ENCODE measurements around the gene MTOR.
"Not testable (repeated sequence)": the region's sequence is repeated elsewhere in the genome, so short reads cannot be mapped to it uniquely, and the experiment has no call there.

DNA sequence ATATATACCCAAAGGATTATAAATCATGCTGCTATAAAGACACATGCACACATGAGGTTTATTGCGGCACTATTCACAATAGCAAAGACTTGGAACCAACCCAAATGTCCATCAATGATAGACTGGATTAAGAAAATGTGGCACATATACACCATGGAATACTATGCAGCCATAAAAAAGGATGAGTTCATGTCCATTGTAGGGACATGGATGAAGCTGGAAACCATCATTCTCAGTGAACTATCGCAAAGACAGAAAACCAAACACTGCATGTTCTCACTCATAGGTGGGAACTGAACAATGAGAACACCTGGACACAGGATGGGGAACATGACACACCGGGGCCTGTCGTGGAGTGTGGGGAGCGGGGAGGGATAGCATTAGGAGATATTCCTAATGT is 95.6 kb downstream of the MTOR start:
- TF ChIP-seq, protein P1, sequence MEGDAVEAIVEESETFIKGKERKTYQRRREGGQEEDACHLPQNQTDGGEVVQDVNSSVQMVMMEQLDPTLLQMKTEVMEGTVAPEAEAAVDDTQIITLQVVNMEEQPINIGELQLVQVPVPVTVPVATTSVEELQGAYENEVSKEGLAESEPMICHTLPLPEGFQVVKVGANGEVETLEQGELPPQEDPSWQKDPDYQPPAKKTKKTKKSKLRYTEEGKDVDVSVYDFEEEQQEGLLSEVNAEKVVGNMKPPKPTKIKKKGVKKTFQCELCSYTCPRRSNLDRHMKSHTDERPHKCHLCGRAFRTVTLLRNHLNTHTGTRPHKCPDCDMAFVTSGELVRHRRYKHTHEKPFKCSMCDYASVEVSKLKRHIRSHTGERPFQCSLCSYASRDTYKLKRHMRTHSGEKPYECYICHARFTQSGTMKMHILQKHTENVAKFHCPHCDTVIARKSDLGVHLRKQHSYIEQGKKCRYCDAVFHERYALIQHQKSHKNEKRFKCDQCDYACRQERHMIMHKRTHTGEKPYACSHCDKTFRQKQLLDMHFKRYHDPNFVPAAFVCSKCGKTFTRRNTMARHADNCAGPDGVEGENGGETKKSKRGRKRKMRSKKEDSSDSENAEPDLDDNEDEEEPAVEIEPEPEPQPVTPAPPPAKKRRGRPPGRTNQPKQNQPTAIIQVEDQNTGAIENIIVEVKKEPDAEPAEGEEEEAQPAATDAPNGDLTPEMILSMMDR (IDR thresholded peaks at IDR 0.05) = not testable (repeated sequence)
- not testable (repeated sequence) for TF ChIP-seq POLR2A (IDR thresholded peaks at IDR 0.05)
